Uterus (tissue), 2 donors: ENCODE data around the gene PFKFB4.

ENCODE experiments used
- POLR2A ChIP-seq, 2 donors: fragments of 450-650 bp; IDR thresholded peaks; one replicate each; pipeline ENCODE4 v1.6.1; 2016; ENCODE audit warnings: antibody characterized with exemption in 2 of 2, mild to moderate bottlenecking in 1 of 2, moderate library complexity in 1 of 2
- TF ChIP-seq, protein P1 (sequence below), 4 experiments: fragments of 200-600 bp in 2 of 4; fragments of 450-650 bp in 2 of 4; sonication (generic) in 2 of 4; IDR thresholded peaks; one replicate each; pipeline ENCODE4 v1.5.1; 2016 to 2019; ENCODE audit warnings: antibody characterized with exemption in 4 of 4, mild to moderate bottlenecking in 2 of 4, moderate library complexity in 1 of 4

DNA sequence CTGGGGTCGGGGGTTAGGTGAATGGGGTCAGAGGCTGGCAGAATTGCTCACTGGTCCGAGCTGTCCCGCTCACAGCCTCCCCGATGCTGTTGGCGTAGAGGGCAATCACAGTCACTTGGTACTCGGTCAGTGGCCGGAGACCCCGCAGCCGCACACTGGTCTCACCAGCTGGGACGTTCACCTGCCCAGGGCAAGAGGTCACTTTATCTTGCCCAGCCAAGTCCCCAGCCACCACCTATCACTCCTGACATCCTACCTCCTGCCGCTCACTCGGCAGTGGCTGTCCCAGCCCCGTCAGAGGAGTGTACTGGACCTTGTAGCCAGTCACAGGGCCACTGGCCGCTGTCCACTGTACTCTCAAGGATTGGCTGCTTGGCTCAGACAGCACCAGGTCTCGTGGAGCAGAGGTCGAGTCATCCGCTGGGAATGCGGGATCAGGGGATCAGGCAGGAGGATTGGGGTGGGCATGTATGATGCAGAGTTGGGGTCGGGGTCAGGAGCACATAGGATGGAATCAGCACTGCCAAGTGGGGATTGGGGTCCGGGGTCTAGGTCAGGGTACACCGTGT is 36.0 kb upstream of the PFKFB4 start:
- TF ChIP-seq, protein P1, sequence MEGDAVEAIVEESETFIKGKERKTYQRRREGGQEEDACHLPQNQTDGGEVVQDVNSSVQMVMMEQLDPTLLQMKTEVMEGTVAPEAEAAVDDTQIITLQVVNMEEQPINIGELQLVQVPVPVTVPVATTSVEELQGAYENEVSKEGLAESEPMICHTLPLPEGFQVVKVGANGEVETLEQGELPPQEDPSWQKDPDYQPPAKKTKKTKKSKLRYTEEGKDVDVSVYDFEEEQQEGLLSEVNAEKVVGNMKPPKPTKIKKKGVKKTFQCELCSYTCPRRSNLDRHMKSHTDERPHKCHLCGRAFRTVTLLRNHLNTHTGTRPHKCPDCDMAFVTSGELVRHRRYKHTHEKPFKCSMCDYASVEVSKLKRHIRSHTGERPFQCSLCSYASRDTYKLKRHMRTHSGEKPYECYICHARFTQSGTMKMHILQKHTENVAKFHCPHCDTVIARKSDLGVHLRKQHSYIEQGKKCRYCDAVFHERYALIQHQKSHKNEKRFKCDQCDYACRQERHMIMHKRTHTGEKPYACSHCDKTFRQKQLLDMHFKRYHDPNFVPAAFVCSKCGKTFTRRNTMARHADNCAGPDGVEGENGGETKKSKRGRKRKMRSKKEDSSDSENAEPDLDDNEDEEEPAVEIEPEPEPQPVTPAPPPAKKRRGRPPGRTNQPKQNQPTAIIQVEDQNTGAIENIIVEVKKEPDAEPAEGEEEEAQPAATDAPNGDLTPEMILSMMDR (IDR thresholded peaks at IDR 0.05), result no peak
- no peak for TF ChIP-seq POLR2A (IDR thresholded peaks at IDR 0.05)
